ENCODE data around the gene ZCCHC9. TPM values are rescaled to one million over a fixed set of nuclear protein-coding genes. Genes with fewer than 3 reads are reported as not detected.

The ZCCHC9 gene
- total and polyA plus RNA-seq, 2 of the 4 experiments (the other 2 are of a cell fraction): 20.4 to 24.6 TPM

DNA sequence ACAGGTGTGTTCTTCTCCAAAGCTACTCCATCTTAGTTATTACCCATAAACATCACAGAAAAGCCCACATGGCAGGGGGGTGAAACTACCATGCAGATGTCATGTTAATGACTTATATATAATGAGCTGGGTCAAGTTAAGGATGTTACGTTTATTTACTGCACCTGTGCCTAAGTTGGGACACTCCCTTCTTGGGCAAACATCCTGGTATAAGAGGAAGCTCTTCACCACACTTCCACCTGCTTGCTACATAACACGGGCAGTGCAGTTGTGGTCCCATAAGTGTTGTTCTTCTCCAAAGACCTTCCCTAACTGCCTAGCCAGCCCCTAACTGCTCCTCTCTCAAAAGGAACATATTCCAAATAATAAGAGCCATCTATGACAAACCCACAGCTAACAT, 9.3 kb upstream of the ZCCHC9 start:
- no peak overlapping the region for H2AK5ac ChIP-seq (ENCODE audit: low read depth, low read length)
- no peak overlapping the region for H3K23ac ChIP-seq (ENCODE audit: low read depth, low read length)
- peaks cover 13% of the 10 kb centered on the region; the same call in 1 of the 2 replicates for H4K20me1 ChIP-seq (ENCODE audit: insufficient read depth, low read length)
- peaks cover 17 to 40% of the 10 kb centered on the region in 2 experiments for H3K79me1 ChIP-seq (ENCODE audit: low read depth in 1 of 2, low read length in 2 of 2)
- H2BK20ac ChIP-seq (ENCODE audit: low read depth, low read length): no peak overlapping the region
- H3K56ac ChIP-seq (ENCODE audit: extremely low read depth, insufficient read depth, low read length): no peak overlapping the region
- H3K4me2 ChIP-seq (ENCODE audit: low read depth, low read length): no peak overlapping the region
- no peak overlapping the region for H4K91ac ChIP-seq (ENCODE audit: insufficient read depth, low read depth, low read length)
- in situ Hi-C loops (cut with MboI; ENCODE audit: low sequenced_read_pairs): loop anchor here (10.0 kb wide), 1 partner anchor 607 kb away; no protein-coding TSS in a partner anchor
- dilution Hi-C loops (cut with HindIII; ENCODE audit: low sequenced_read_pairs, unreplicated experiment): no loop called here
- no peak for DNase-seq
- H3K27me3 ChIP-seq (ENCODE audit: control insufficient read depth, insufficient read depth, low read length): no peaks in the 10 kb centered on the region
- WGBS, 2 experiments (ENCODE audit: extremely low coverage in 2 of 2, insufficient read length in 1 of 2): 80% methylated on average over 1 of the region's 2 CpGs; no CpG with 5 or more reads in 1 of the 2 experiments
- H3K9me3 ChIP-seq (ENCODE audit: control insufficient read depth, insufficient read depth, low read length): peaks cover 4% of the 10 kb centered on the region; the same call in 1 of the 2 replicates
- TF ChIP-seq MXI1 (IDR thresholded peaks at IDR 0.05; ENCODE audit: borderline replicate concordance, low read depth, low read length) (no peak), BHLHE40 (IDR thresholded peaks at IDR 0.05; ENCODE audit: low read depth, low read length) (no peak), NFE2L2 (IDR thresholded peaks at IDR 0.05; ENCODE audit: low read depth, low read length) (no peak), RCOR1 (IDR thresholded peaks at IDR 0.05; ENCODE audit: insufficient replicate concordance, low read length) (no peak), CEBPB (IDR thresholded peaks at IDR 0.05; ENCODE audit: low read depth, low read length) (no peak), RAD21 (IDR thresholded peaks at IDR 0.05; ENCODE audit: low read length) (no peak), CHD1 (IDR thresholded peaks at IDR 0.05; ENCODE audit: low read depth, low read length) (no peak), RFX5 (IDR thresholded peaks at IDR 0.05; ENCODE audit: low read depth, low read length) (no peak), SMC3 (IDR thresholded peaks at IDR 0.05; ENCODE audit: low read depth, low read length) (no peak), FOS (IDR thresholded peaks at IDR 0.05; ENCODE audit: low read depth, low read length) (no peak)
- TF ChIP-seq, protein P1, sequence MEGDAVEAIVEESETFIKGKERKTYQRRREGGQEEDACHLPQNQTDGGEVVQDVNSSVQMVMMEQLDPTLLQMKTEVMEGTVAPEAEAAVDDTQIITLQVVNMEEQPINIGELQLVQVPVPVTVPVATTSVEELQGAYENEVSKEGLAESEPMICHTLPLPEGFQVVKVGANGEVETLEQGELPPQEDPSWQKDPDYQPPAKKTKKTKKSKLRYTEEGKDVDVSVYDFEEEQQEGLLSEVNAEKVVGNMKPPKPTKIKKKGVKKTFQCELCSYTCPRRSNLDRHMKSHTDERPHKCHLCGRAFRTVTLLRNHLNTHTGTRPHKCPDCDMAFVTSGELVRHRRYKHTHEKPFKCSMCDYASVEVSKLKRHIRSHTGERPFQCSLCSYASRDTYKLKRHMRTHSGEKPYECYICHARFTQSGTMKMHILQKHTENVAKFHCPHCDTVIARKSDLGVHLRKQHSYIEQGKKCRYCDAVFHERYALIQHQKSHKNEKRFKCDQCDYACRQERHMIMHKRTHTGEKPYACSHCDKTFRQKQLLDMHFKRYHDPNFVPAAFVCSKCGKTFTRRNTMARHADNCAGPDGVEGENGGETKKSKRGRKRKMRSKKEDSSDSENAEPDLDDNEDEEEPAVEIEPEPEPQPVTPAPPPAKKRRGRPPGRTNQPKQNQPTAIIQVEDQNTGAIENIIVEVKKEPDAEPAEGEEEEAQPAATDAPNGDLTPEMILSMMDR (conservative IDR thresholded peaks at IDR 0.05; ENCODE audit: low read depth, low read length): no peak
- TF ChIP-seq, protein P2, sequence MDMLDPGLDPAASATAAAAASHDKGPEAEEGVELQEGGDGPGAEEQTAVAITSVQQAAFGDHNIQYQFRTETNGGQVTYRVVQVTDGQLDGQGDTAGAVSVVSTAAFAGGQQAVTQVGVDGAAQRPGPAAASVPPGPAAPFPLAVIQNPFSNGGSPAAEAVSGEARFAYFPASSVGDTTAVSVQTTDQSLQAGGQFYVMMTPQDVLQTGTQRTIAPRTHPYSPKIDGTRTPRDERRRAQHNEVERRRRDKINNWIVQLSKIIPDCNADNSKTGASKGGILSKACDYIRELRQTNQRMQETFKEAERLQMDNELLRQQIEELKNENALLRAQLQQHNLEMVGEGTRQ (IDR thresholded peaks at IDR 0.05; ENCODE audit: low read depth, low read length): no peak
- TF ChIP-seq, protein P3, sequence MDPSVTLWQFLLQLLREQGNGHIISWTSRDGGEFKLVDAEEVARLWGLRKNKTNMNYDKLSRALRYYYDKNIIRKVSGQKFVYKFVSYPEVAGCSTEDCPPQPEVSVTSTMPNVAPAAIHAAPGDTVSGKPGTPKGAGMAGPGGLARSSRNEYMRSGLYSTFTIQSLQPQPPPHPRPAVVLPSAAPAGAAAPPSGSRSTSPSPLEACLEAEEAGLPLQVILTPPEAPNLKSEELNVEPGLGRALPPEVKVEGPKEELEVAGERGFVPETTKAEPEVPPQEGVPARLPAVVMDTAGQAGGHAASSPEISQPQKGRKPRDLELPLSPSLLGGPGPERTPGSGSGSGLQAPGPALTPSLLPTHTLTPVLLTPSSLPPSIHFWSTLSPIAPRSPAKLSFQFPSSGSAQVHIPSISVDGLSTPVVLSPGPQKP (IDR thresholded peaks at IDR 0.05; ENCODE audit: borderline replicate concordance, low read depth, low read length): no peak
- no peak overlapping the region for H3K4ac ChIP-seq (ENCODE audit: low read depth, low read length)
- no peak overlapping the region for H2AK9ac ChIP-seq (replicated peaks; ENCODE audit: low read depth, low read length, poor library complexity)
- no peak overlapping the region for H4K5ac ChIP-seq (ENCODE audit: low read depth, low read length)
- H2BK5ac ChIP-seq (ENCODE audit: low read depth, low read length, poor library complexity, severe bottlenecking): no peak overlapping the region
- ChIA-PET CTCF (no interaction called here), POLR2A (ENCODE audit: unreplicated experiment) (interaction anchor here (0.8 kb wide), 1 partner anchor 9 kb away, joined by 3 read pairs; the partner anchor contains the start of gene ZCCHC9)
- no peak overlapping the region for H3K4me3 ChIP-seq (ENCODE audit: insufficient read depth, low read depth, low read length)
- no peak overlapping the region for H2BK120ac ChIP-seq (ENCODE audit: low read depth, low read length)
- H2BK15ac ChIP-seq (ENCODE audit: low read depth, low read length): no peak overlapping the region
- H3K9ac ChIP-seq (ENCODE audit: low read depth, low read length): no peak overlapping the region
- ATAC-seq (ENCODE audit: low read depth): no peak
- intact Hi-C loops (cut with micrococcal nuclease): loop anchor here (10.0 kb wide), 2 partner anchors 47 to 327 kb away; partner anchors contain the start of gene RASGRF2
- no peak overlapping the region for H3K18ac ChIP-seq (ENCODE audit: low read depth, low read length)
- H3K36me3 ChIP-seq (ENCODE audit: control insufficient read depth, insufficient read depth, low read length): no peaks in the 10 kb centered on the region
- H3K27ac ChIP-seq (ENCODE audit: insufficient read depth, low read length): no peak overlapping the region
- no peak overlapping the region for H2AFZ ChIP-seq (replicated peaks; ENCODE audit: low read length, poor library complexity)
- H3K9me1 ChIP-seq (ENCODE audit: insufficient read depth, low read length): peaks cover 6% of the 10 kb centered on the region; the same call in 1 of the 2 replicates
- no peak overlapping the region for H4K8ac ChIP-seq (ENCODE audit: low read depth in 2 of 2, low read length in 2 of 2)
- no TSS peak for BruUV-seq (replicated peaks)
- H3K14ac ChIP-seq (replicated peaks; ENCODE audit: low read depth, low read length): no peak overlapping the region
- H3K4me1 ChIP-seq (ENCODE audit: control insufficient read depth, insufficient read depth, low read length): no peaks in the 10 kb centered on the region

All from IMR-90 (cell line).